Vagina (tissue), 2 donors: ENCODE data around the gene MRTO4.

Experiments
- CTCF ChIP-seq, 3 experiments: fragments of 450-650 bp in 2 of 3; fragments of 200-600 bp in 1 of 3; sonication (generic) in 1 of 3; IDR thresholded peaks; one replicate each; pipeline ENCODE4 v1.5.1; 2017 to 2019; ENCODE audit warnings: antibody characterized with exemption in 3 of 3, mild to moderate bottlenecking in 2 of 3, moderate library complexity in 2 of 3
- POLR2A ChIP-seq, 2 donors: fragments of 450-650 bp; IDR thresholded peaks; one replicate each; pipeline ENCODE4 v1.6.1; 2017; ENCODE audit warnings: antibody characterized with exemption in 2 of 2, mild to moderate bottlenecking in 2 of 2, moderate library complexity in 2 of 2
- POLR2AphosphoS5 ChIP-seq, 2 donors: sonication (generic); formaldehyde crosslinking; IDR thresholded peaks; one replicate each; pipeline ENCODE4 v1.9.0; 2017; ENCODE audit warnings: antibody characterized with exemption in 2 of 2, mild to moderate bottlenecking in 2 of 2, low read depth in 1 of 2; ENCODE audit not compliant: insufficient read depth in 1 of 2

GRCh38 chr1:19258353-19258752 lies 6.7 kb downstream of the MRTO4 start:
- no peak for TF ChIP-seq POLR2A (IDR thresholded peaks at IDR 0.05)
- TF ChIP-seq CTCF (IDR thresholded peaks at IDR 0.05) = no peak
- TF ChIP-seq POLR2AphosphoS5 (IDR thresholded peaks at IDR 0.05; ENCODE audit: insufficient read depth in 1 of 2, low read depth in 1 of 2) = no peak
